ENCODE results near the gene PLEK2.
"Not testable (repeated sequence)": the region's sequence is repeated elsewhere in the genome, so short reads cannot be mapped to it uniquely, and the experiment has no call there.

PLEK2 gene

GRCh38 chr14:67453575-67454300 lies 41.8 kb upstream of the PLEK2 start:
- Histone ChIP-seq H3K4me3 (replicated peaks; ENCODE audit: low read depth, low read length) (no peak overlapping the region), H3K27me3 (replicated peaks; ENCODE audit: control insufficient read depth, insufficient read depth, low read length) (no peaks in the 10 kb centered on the region; the same call in none of the 2 replicates), H3K36me3 (ENCODE audit: control insufficient read depth, insufficient read depth, low read length) (no peaks in the 10 kb centered on the region)
- TF ChIP-seq, protein P1, sequence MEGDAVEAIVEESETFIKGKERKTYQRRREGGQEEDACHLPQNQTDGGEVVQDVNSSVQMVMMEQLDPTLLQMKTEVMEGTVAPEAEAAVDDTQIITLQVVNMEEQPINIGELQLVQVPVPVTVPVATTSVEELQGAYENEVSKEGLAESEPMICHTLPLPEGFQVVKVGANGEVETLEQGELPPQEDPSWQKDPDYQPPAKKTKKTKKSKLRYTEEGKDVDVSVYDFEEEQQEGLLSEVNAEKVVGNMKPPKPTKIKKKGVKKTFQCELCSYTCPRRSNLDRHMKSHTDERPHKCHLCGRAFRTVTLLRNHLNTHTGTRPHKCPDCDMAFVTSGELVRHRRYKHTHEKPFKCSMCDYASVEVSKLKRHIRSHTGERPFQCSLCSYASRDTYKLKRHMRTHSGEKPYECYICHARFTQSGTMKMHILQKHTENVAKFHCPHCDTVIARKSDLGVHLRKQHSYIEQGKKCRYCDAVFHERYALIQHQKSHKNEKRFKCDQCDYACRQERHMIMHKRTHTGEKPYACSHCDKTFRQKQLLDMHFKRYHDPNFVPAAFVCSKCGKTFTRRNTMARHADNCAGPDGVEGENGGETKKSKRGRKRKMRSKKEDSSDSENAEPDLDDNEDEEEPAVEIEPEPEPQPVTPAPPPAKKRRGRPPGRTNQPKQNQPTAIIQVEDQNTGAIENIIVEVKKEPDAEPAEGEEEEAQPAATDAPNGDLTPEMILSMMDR (IDR thresholded peaks at IDR 0.05; ENCODE audit: insufficient read depth, low read length, poor library complexity, severe bottlenecking), result no peak
- no peak for DNase-seq (ENCODE audit: extremely low read depth, insufficient read length)

- not testable (repeated sequence) for DNase-seq (ENCODE audit: extremely low read depth, insufficient read length); H3K36me3 ChIP-seq (ENCODE audit: control insufficient read depth, insufficient read depth, low read length); H3K27me3 ChIP-seq (replicated peaks; ENCODE audit: control insufficient read depth, insufficient read depth, low read length); H3K4me3 ChIP-seq (replicated peaks; ENCODE audit: low read depth, low read length)
These were observed 39.7 kb upstream of the PLEK2 start for GRCh38 chr14:67451667-67452066.

GRCh38 chr14:67449096-67449495 lies 37.1 kb upstream of the PLEK2 start:
- TF ChIP-seq, protein P1 (IDR thresholded peaks at IDR 0.05; ENCODE audit: insufficient read depth, low read length, poor library complexity, severe bottlenecking), result no peak
- Histone ChIP-seq H3K27me3 (replicated peaks; ENCODE audit: control insufficient read depth, insufficient read depth, low read length) (peaks cover 3% of the 10 kb centered on the region; the same call in 1 of the 2 replicates), H3K4me3 (replicated peaks; ENCODE audit: low read depth, low read length) (no peak overlapping the region), H3K36me3 (ENCODE audit: control insufficient read depth, insufficient read depth, low read length) (no peaks in the 10 kb centered on the region)
- no peak for DNase-seq (ENCODE audit: extremely low read depth, insufficient read length)

- peaks cover 3% of the 10 kb centered on the region; the same call in 1 of the 2 replicates for H3K27me3 ChIP-seq (replicated peaks; ENCODE audit: control insufficient read depth, insufficient read depth, low read length)
- H3K4me3 ChIP-seq (replicated peaks; ENCODE audit: low read depth, low read length), result no peak overlapping the region
- H3K36me3 ChIP-seq (ENCODE audit: control insufficient read depth, insufficient read depth, low read length), result no peaks in the 10 kb centered on the region
- TF ChIP-seq, protein P1 (IDR thresholded peaks at IDR 0.05; ENCODE audit: insufficient read depth, low read length, poor library complexity, severe bottlenecking), result no peak
- DNase-seq (ENCODE audit: extremely low read depth, insufficient read length), result no peak
These were observed 35.0 kb upstream of the PLEK2 start for GRCh38 chr14:67447033-67447381.

- Histone ChIP-seq H3K36me3 (ENCODE audit: control insufficient read depth, insufficient read depth, low read length) (no peaks in the 10 kb centered on the region), H3K4me3 (replicated peaks; ENCODE audit: low read depth, low read length) (no peak overlapping the region), H3K27me3 (replicated peaks; ENCODE audit: control insufficient read depth, insufficient read depth, low read length) (peaks cover 3% of the 10 kb centered on the region; the same call in 1 of the 2 replicates)
- TF ChIP-seq, protein P1 (IDR thresholded peaks at IDR 0.05; ENCODE audit: insufficient read depth, low read length, poor library complexity, severe bottlenecking), result no peak
- no peak for DNase-seq (ENCODE audit: extremely low read depth, insufficient read length)
These were observed 34.5 kb upstream of the PLEK2 start for GRCh38 chr14:67446371-67447032.

DNA sequence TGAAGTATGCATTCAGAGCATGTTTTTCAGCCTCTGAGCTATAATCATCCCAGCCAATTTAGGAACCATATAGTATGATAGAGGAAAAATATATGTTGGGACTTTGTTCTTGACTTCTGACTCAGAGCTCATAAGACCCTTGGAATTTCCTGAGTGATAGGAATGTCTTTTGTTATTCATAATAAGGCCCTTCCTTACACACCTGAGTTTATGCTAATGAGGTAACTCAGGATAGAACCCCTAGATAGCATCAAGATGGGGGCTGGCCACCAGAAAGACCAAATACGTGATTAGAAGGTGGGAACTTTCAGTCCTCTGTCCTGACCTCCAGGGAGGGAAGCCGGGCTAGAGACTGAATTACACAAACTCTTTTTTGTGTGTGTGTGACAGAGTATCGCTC lies 32.4 kb upstream of the PLEK2 start:
- peaks cover 3% of the 10 kb centered on the region; the same call in 1 of the 2 replicates for H3K27me3 ChIP-seq (replicated peaks; ENCODE audit: control insufficient read depth, insufficient read depth, low read length)
- no peaks in the 10 kb centered on the region for H3K36me3 ChIP-seq (ENCODE audit: control insufficient read depth, insufficient read depth, low read length)
- H3K4me3 ChIP-seq (replicated peaks; ENCODE audit: low read depth, low read length), result no peak overlapping the region
- DNase-seq (ENCODE audit: extremely low read depth, insufficient read length), result no peak
- TF ChIP-seq, protein P1 (IDR thresholded peaks at IDR 0.05; ENCODE audit: insufficient read depth, low read length, poor library complexity, severe bottlenecking), result no peak
